ENCODE results near the gene GRAMD1B. TPM values are rescaled to one million over a fixed set of nuclear protein-coding genes. Genes with fewer than 3 reads are reported as not detected.

GRAMD1B gene
- total RNA-seq, 1 experiment from 2014 or later: 82.1 TPM

DNA sequence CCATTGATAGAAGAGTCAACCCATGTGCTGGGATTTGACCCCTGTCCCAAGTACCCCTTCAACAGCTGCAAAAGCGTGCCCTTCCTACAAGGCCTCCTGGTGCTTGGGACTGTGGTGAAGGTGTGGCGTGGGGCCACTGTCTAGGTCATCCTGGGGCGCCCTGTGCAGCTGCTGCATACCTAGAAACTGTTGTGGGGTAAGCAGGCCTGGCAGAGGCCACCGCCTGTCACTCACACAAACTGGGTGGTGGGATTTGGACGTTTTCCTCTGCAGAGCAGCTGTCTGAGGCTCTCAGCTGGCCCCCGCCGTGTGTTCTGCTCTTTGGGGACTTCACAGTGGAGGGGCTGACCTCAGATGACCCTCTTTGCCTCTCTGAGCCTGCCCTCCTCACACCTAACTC is 154.7 kb downstream of the GRAMD1B start:
- H4K20me1 ChIP-seq (ENCODE audit: low read length): no peaks in the 10 kb centered on the region
- no peaks in the 10 kb centered on the region for H3K36me3 ChIP-seq (ENCODE audit: low read depth, low read length)
- no peaks in the 10 kb centered on the region for H3K9me3 ChIP-seq (ENCODE audit: low read length)
- peaks cover 5% of the 10 kb centered on the region for H3K4me1 ChIP-seq (ENCODE audit: insufficient read depth, low read length)
- no peak overlapping the region for H2AFZ ChIP-seq (ENCODE audit: low read length)
- H3K4me3 ChIP-seq (ENCODE audit: low read length): no peak overlapping the region
- BruUV-seq (replicated peaks): no TSS peak
- no peak overlapping the region for H3K9ac ChIP-seq (ENCODE audit: low read length)
- H3K4me2 ChIP-seq (ENCODE audit: low read length): no peak overlapping the region
- intact Hi-C loops (cut with micrococcal nuclease): no loop called here
- H3K27ac ChIP-seq (ENCODE audit: low read length): no peak overlapping the region
- DNase-seq: no peak
- ChIA-PET CTCF (no interaction called here), POLR2A (ENCODE audit: unreplicated experiment) (no interaction called here)
- H3K79me2 ChIP-seq (ENCODE audit: low read length): no peaks in the 10 kb centered on the region
- TF ChIP-seq EZH2phosphoT487 (IDR thresholded peaks at IDR 0.05; ENCODE audit: borderline replicate concordance, low read length) (no peak), EZH2 (IDR thresholded peaks at IDR 0.05; ENCODE audit: low read length, unreplicated experiment) (no peak)
- TF ChIP-seq, protein P1, sequence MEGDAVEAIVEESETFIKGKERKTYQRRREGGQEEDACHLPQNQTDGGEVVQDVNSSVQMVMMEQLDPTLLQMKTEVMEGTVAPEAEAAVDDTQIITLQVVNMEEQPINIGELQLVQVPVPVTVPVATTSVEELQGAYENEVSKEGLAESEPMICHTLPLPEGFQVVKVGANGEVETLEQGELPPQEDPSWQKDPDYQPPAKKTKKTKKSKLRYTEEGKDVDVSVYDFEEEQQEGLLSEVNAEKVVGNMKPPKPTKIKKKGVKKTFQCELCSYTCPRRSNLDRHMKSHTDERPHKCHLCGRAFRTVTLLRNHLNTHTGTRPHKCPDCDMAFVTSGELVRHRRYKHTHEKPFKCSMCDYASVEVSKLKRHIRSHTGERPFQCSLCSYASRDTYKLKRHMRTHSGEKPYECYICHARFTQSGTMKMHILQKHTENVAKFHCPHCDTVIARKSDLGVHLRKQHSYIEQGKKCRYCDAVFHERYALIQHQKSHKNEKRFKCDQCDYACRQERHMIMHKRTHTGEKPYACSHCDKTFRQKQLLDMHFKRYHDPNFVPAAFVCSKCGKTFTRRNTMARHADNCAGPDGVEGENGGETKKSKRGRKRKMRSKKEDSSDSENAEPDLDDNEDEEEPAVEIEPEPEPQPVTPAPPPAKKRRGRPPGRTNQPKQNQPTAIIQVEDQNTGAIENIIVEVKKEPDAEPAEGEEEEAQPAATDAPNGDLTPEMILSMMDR (conservative IDR thresholded peaks at IDR 0.05; ENCODE audit: low read depth, low read length): no peak
- H3K27me3 ChIP-seq (ENCODE audit: low read length): no peaks in the 10 kb centered on the region
- H3F3A ChIP-seq (ENCODE audit: low read length, unreplicated experiment): no peaks in the 10 kb centered on the region
- H3K9me2 ChIP-seq (replicated peaks; ENCODE audit: low read length): no peaks in the 10 kb centered on the region
- ATAC-seq: no peak

DNA sequence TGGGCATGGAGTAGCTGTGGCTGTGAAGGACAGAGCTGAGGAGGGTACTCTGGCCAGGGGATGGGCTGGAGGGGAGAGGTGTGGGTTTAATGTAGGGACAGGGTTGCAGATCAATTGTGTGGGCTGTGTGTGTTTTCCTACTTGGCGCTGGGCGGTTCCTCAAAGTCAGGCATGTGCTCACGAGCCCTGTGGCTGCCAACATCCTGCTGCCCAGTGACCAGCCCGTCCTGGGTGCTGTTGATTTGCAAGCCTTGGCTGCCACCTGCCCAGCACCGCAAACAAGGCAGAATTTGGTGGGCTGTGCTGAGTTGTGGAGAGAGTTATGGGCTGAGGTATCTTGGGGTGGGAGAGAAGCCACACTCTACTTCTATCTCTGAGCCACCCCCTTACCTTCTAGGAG is 155.1 kb downstream of the GRAMD1B start:
- Histone ChIP-seq H3K27me3 (ENCODE audit: low read length) (no peaks in the 10 kb centered on the region), H3K9me3 (ENCODE audit: low read length) (no peaks in the 10 kb centered on the region), H3K4me1 (ENCODE audit: insufficient read depth, low read length) (peaks cover 10% of the 10 kb centered on the region), H3K4me3 (ENCODE audit: low read length) (no peak overlapping the region), H3F3A (ENCODE audit: low read length, unreplicated experiment) (no peaks in the 10 kb centered on the region), H3K4me2 (ENCODE audit: low read length) (no peak overlapping the region), H2AFZ (ENCODE audit: low read length) (no peak overlapping the region), H3K27ac (ENCODE audit: low read length) (no peak overlapping the region), H4K20me1 (ENCODE audit: low read length) (no peaks in the 10 kb centered on the region), H3K9ac (ENCODE audit: low read length) (no peak overlapping the region), H3K79me2 (ENCODE audit: low read length) (no peaks in the 10 kb centered on the region), H3K36me3 (ENCODE audit: low read depth, low read length) (no peaks in the 10 kb centered on the region), H3K9me2 (replicated peaks; ENCODE audit: low read length) (no peaks in the 10 kb centered on the region)
- no TSS peak for BruUV-seq (replicated peaks)
- ATAC-seq (no peak), DNase-seq (no peak)
- intact Hi-C loops (cut with micrococcal nuclease): no loop called here
- CTCF ChIA-PET: no interaction called here
- POLR2A ChIA-PET (ENCODE audit: unreplicated experiment): no interaction called here
- TF ChIP-seq, protein P1 (conservative IDR thresholded peaks at IDR 0.05; ENCODE audit: low read depth, low read length): no peak
- TF ChIP-seq EZH2phosphoT487 (IDR thresholded peaks at IDR 0.05; ENCODE audit: borderline replicate concordance, low read length): no peak
- no peak for TF ChIP-seq EZH2 (IDR thresholded peaks at IDR 0.05; ENCODE audit: low read length, unreplicated experiment)

DNA sequence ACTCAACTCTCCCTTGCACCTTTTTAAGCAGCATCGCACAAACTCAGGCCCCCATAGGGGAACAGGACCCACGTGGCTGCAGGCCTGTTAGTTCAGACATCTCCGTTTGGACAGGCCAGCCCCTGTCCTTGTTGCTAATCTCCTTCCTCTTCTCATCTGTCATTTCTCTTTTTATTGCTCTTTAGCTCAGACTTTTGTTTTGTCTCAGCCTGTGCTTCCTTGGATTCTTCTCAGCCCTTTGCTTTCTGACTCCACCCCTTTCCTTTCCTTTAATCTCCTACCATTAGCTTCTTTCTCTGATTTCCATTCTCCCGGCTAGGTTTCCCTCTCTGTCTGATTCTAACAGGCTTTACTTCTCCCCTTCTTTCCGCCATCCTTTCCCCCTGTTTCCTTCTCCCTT is 155.6 kb downstream of the GRAMD1B start:
- H2AFZ ChIP-seq (ENCODE audit: low read length): no peak overlapping the region
- H3K4me2 ChIP-seq (ENCODE audit: low read length): no peak overlapping the region
- no peaks in the 10 kb centered on the region for H3K36me3 ChIP-seq (ENCODE audit: low read depth, low read length)
- no peak overlapping the region for H3K27ac ChIP-seq (ENCODE audit: low read length)
- TF ChIP-seq EZH2 (IDR thresholded peaks at IDR 0.05; ENCODE audit: low read length, unreplicated experiment) (no peak), EZH2phosphoT487 (IDR thresholded peaks at IDR 0.05; ENCODE audit: borderline replicate concordance, low read length) (no peak)
- TF ChIP-seq, protein P1 (conservative IDR thresholded peaks at IDR 0.05; ENCODE audit: low read depth, low read length): no peak
- no peaks in the 10 kb centered on the region for H3F3A ChIP-seq (ENCODE audit: low read length, unreplicated experiment)
- no peaks in the 10 kb centered on the region for H3K79me2 ChIP-seq (ENCODE audit: low read length)
- H3K4me3 ChIP-seq (ENCODE audit: low read length): no peak overlapping the region
- ChIA-PET CTCF (no interaction called here), POLR2A (ENCODE audit: unreplicated experiment) (no interaction called here)
- H4K20me1 ChIP-seq (ENCODE audit: low read length): no peaks in the 10 kb centered on the region
- no peak overlapping the region for H3K9ac ChIP-seq (ENCODE audit: low read length)
- intact Hi-C loops (cut with micrococcal nuclease): no loop called here
- H3K9me2 ChIP-seq (replicated peaks; ENCODE audit: low read length): no peaks in the 10 kb centered on the region
- H3K9me3 ChIP-seq (ENCODE audit: low read length): no peaks in the 10 kb centered on the region
- no TSS peak for BruUV-seq (replicated peaks)
- H3K27me3 ChIP-seq (ENCODE audit: low read length): no peaks in the 10 kb centered on the region
- DNase-seq (no peak), ATAC-seq (no peak)
- H3K4me1 ChIP-seq (ENCODE audit: insufficient read depth, low read length): peaks cover 14% of the 10 kb centered on the region
